ENCODE data around the gene PEF1. TPM values are rescaled to one million over a fixed set of nuclear protein-coding genes. Genes with fewer than 3 reads are reported as not detected.

The PEF1 gene
- polyA plus RNA-seq, 10 donors: 34.5 to 47.7 (median 40.2) TPM

GRCh38 chr1:31655756-31656155 is 11.1 kb upstream of the PEF1 start:
- no peak for DNase-seq

DNA sequence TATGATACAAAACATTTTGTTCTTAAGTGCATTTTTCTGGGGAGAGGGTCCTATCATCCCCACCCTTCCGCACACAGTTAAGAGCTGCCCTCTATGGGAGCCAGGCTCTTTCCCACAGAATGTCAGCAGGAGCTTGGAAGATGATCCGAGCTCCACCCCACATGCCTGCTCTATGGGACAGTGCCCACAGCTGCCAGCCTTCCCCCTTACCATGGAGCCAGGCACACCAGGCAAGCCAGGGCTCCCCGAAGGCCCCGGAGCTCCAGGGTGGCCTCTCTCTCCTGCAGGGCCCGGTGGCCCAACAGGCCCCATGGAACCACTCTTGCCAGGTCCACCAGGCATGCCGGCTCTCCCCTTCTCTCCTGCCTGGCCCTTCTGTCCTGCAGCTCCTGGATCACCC is 10.4 kb upstream of the PEF1 start:
- DNase-seq: no peak

GRCh38 chr1:31654474-31654776 is 9.7 kb upstream of the PEF1 start:
- DNase-seq: no peak

- no peak for DNase-seq
Observed at GRCh38 chr1:31653717-31654473, 9.2 kb upstream of the PEF1 start.

DNA sequence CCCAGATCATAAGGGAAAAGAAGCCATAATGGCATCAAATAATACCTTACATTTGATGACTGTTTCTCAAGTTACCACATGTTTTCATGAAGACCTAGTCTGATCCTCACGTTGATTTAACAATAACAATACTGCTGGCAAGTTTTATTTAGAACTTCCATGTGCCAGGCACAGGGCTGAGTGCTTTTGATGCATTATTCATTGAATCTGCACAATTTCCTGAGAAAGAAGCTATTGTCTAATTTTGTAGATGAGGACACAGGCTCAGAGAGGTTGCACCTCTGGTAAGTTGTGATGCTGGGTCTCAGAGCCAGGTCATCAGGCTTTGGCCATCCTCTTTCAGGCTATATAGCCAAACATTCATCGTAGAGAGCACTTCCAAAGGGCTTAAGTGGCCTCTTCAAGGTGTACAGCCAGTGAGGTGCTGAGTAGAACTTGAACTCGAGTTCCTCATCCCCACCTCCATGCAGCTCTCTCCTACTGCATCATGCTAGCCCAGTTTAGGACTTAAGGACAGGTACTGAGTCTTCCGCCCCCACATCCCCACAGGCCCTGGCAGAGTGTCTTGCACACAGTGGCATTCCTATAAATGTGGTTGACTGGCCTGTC is 8.3 kb upstream of the PEF1 start:
- DNase-seq: no peak

GRCh38 chr1:31651766-31652165 is 7.1 kb upstream of the PEF1 start:
- no peak for DNase-seq

GRCh38 chr1:31651089-31651420 is 6.4 kb upstream of the PEF1 start:
- DNase-seq: no peak

GRCh38 chr1:31650161-31651088 is 5.7 kb upstream of the PEF1 start:
- peak in 1 of 3 donors; percentile 71 for DNase-seq

DNA sequence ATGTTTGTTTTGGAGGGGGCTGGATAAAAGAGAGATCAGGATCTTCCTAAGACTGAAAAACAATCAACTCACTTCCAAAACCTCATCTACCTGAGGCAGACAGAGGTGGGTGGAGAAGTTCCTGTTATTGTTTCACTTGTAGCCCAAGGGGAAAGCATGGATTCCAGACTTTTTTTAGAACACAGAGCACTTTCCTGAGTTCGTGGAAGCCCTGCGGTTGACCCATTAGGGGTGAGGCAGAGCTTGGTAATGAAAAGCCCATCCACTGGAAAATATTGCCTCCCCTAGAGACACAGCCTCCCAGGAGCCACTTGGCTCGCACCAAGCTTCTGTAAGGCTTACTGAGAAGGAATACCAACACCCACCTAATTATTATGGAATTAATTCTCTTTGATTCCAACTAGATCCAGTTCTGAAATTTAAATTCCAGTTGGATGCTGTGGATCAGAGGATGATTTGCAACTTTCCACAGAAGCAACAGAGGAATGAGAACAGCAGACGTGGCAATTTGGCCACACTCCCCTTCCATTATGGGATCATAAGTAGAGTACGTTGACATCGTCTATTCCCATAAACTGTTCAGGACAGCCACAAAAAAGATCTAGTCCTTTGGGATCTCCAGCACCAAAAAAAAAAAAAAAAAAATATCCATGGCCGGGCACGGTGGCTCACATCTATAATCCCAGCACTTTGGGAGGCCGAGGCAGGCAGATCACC is 4.1 kb upstream of the PEF1 start:
- no peak for DNase-seq

DNA sequence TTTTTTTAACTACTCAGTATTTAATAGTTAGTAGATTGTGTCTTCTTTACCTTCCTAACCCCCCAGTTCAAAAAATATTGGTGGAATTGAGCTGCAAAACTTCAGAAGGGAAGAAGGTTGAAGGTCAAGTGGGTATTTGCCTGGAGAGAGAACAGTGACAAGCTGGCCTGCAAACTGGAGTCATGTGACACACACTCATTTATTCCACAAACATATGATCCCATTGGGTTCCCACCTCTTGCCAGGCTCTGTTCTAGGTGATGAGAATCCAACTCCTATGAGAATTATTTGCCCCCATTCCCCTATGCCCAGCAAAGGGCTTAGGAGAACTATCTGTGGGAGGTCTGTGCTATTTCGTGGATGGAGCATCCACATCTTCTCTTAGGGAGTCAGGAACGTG is 3.5 kb upstream of the PEF1 start:
- no peak for DNase-seq

GRCh38 chr1:31647106-31647505 is 2.4 kb upstream of the PEF1 start:
- DNase-seq: no peak

DNA sequence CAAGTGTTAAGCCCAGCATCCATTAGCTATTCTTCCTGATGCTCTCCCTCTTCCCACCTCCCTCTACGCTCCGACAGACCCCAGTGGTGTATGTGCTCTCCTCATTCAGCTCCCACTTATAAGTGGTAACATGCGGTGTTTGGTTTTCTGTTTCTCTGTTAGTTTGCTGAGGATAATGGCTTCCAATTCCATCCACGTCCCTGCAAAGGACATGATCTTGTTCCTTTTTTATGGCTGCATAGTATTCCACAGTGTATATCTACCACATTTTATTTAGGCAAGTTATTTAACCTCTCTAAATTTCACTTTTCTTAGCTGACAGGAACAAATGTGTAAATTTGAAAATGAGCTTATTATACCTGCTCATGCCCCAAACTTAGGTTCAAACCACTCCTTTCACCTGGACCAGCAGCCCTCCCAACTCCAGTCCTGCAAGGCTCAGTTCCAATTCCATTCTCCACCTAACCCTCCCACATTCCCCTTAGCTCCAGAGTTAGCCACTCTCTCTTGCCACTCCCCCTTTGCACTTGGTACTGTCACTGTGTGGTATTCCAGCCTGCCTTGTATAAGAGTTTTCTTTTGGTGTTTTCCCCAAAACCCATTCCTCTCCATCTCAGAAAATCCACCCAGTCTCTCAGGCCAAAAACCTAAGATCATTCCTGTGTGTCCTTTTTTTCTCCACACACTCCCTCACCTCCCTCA is 1.7 kb upstream of the PEF1 start:
- DNase-seq: no peak

GRCh38 chr1:31645274-31645568 is 545 bp upstream of the PEF1 start:
- DNase-seq: no peak

- DNase-seq: no peak
Observed at GRCh38 chr1:31643976-31644559, 608 bp downstream of the PEF1 start.

DNA sequence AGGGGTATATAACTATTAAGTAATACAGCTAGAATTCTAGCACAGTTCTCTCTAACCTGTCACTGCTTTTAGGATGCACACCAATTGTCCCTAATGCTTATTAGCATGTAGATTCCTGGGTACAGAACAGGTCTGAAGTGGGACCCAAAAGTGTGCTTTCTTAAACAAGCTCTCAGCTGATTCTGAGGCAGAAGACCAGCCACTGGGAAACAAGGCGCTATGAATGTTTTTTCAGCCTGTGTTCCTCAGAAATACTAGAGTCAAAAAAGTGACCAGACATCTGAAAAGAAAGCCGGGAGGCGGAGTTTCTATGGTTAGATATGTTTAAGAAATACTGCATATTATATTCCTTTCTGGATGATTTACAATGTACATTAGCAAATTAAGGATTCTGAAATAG is 1.8 kb downstream of the PEF1 start:
- no peak for DNase-seq

- DNase-seq: no peak
Observed at GRCh38 chr1:31642366-31642765, 2.3 kb downstream of the PEF1 start.

DNA sequence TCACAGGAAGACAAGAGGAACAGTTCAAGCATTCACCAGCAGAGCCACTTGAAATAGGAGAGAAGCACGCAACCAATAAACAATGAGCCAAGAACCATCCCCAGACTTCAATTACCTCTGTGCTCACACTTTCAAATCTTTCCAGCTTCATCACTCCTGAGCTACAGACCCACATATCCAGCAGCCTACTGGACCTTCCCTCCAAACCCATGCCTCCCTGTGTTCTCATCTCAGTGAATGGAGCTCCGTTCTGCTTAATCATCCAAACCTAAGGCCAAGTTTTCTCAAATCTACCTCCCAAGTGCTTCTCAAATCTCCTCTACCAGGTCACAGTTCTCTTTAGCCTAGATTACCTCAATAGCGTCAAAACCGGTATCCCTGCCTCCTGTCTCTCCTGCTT is 3.7 kb downstream of the PEF1 start:
- no peak for DNase-seq

- no peak for DNase-seq
Observed at GRCh38 chr1:31640179-31640578, 4.5 kb downstream of the PEF1 start.

DNA sequence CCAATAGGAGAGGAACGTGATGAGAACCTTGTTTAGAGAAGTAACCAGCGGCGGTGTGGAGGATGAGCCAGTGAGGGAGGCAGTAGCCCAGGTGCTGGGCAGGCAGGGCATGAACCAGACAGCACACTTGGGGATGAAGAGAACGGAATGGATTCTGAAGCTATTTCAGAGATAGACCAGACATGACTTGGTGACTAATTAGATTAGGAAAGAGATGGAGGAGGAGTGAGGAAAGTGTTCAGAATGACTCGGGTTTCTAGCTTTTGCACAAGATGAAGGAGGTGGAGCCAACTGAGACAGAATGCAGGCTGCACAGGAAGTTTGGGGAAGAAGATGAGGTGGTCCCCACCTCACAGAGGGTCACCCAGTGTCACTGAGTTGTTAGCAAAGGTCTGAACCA is 5.1 kb downstream of the PEF1 start:
- no peak for DNase-seq

DNA sequence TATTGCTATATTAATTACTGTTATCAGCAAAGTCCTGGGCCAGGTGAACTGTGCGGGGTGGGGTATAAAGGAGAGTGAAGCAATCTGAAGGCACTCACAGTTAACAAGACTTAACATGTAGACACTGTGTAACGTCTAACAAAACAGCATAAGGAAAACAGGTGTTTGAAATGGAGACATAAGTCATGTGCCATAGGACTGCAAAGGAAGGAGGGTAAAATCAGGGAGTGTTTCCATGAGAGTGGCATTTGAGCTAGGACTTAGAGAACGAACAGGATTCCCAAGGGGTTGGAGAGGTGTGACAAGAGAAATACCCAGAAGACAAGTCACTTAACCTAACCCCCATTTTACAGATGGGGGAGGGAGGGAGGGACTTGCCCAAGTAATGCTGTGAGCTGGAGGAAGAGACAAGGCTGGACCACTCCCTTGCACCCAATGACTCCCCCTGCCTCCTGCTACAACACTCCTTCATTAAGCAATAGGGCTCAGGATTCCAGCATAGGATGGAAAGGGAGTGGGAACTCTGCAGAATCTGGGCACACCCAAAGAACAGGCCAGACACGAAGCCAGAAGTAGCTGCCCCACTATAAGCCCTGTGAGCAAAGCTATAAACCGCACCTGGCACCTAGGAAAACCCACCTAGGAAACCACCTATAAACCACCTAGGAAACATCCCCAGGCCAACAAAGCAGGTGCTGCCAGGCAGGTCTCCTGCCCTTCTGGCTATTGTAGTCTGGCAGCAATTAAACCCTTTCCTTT is 6.6 kb downstream of the PEF1 start:
- DNase-seq: no peak

DNA sequence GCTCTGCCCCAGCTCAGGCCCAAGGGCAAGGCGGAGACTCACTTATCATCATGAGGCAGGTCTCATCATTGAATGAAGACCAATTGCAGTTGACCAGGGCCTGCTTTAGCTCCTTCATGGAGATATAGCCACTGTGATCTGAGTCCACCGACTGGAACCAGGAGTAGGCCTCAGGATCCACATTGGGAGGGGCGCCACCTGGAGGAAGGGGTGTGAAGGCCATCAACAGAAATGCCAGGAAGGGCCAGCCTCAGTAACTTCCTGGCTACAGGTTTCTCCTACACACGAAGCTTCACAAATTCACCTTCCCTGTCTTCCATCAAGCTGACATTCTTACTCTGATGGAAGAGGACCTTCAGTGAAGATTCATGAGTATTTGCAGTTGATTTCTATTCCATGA is 11.6 kb downstream of the PEF1 start:
- no peak for DNase-seq

Measured in muscle of back (tissue), 11 donors.